GM12878 (cell line): Measurements from ENCODE around the gene RASAL2. TPM values are rescaled to one million over a fixed set of nuclear protein-coding genes. Genes with fewer than 3 reads are reported as not detected.
A peak's percentile ranks its signal among the peaks of the same experiment; 100 is the strongest.

Experiments
- ATAC-seq: fragments of 200-7000 bp; cut with Tn5 transposase; 3 replicates; pipeline ENCODE4 v1.9.1; 2020; ENCODE audit warnings: mild to moderate bottlenecking, moderate library complexity
- BruUV-seq: library from RNA; stranded (reverse); fragments of 400-500 nt; replicated peaks from 2 replicates; lab custom pipeline; 2021; lab: Mats Ljungman, UMichigan
- CTCF ChIA-PET: fragments of 300-600 bp; sonication (Branson Sonifier 250); formaldehyde crosslinking; extraction: SDS; loops from one replicate; lab custom pipeline; 2021; ENCODE audit warnings: inconsistent platforms; lab: Yijun Ruan, JAX
- POLR2A ChIA-PET: fragments of 350-600 bp; formaldehyde crosslinking; extraction: SDS; loops from one replicate; lab custom pipeline; 2021; ENCODE audit warnings: inconsistent platforms; lab: Charles Lee
- RAD21 ChIA-PET: fragments of 300-600 bp; sonication (Branson Sonifier 250); formaldehyde crosslinking; loops from one replicate; lab custom pipeline; 2023; ENCODE audit warnings: antibody characterized with exemption; ENCODE audit not compliant: unreplicated experiment; lab: Charles Lee
- SMC1A ChIA-PET: fragments of 300-600 bp; sonication (Branson Sonifier 250); formaldehyde crosslinking; loops from one replicate; lab custom pipeline; 2023; ENCODE audit not compliant: unreplicated experiment, uncharacterized antibody; lab: Charles Lee
- DNase-seq: peaks from one replicate; pipeline ENCODE4 v3.0.0-alpha.2; 2011; ENCODE audit warnings: low read depth, low spot score
- FAIRE-seq: peaks from 3 replicates; lab custom pipeline; 2011; peaks lifted over from hg19 to GRCh38; lab: Jason Lieb, UNC
- H2AFZ ChIP-seq: 2 replicates; pipeline ENCODE4 v1.6.0; 2011; ENCODE audit warnings: low read depth, low read length, control low read depth; ENCODE audit not compliant: control insufficient read depth
- H3K27ac ChIP-seq: 2 replicates; pipeline ENCODE4 v1.5.1; 2011; ENCODE audit warnings: control low read depth; ENCODE audit not compliant: control insufficient read depth, insufficient read depth
- H3K27me3 ChIP-seq, 2 experiments: replicated peaks in 1 of 2; 2 replicates each; pipeline versions ENCODE4 v1.6.0 to v1.6.1; 2011; ENCODE audit warnings: low read length in 1 of 2; ENCODE audit not compliant: control insufficient read depth in 2 of 2, insufficient read depth in 2 of 2
- H3K36me3 ChIP-seq, 2 experiments: 2 replicates each; pipeline ENCODE4 v1.5.1; 2011; ENCODE audit warnings: low read length in 1 of 2; ENCODE audit not compliant: control insufficient read depth in 2 of 2, insufficient read depth in 2 of 2
- H3K4me1 ChIP-seq: 2 replicates; pipeline ENCODE4 v1.6.1; 2011; ENCODE audit warnings: mild to moderate bottlenecking, low read length, moderate library complexity, mixed read lengths; ENCODE audit not compliant: control insufficient read depth, insufficient read depth
- H3K4me2 ChIP-seq: 2 replicates; pipeline ENCODE4 v1.6.0; 2011; ENCODE audit warnings: control low read depth; ENCODE audit not compliant: control insufficient read depth, insufficient read depth
- H3K4me3 ChIP-seq: fragments of 200-600 bp; sonication (generic); 2 replicates; pipeline ENCODE4 v1.5.1; 2016
- H3K79me2 ChIP-seq: 2 replicates; pipeline ENCODE4 v1.6.0; 2011; ENCODE audit warnings: low read length; ENCODE audit not compliant: control insufficient read depth, insufficient read depth
- H3K9ac ChIP-seq: 2 replicates; pipeline ENCODE4 v1.8.0; 2011; ENCODE audit warnings: low read length, control low read depth, mixed read lengths; ENCODE audit not compliant: control insufficient read depth, insufficient read depth
- H3K9me3 ChIP-seq: replicated peaks from 3 replicates; pipeline ENCODE4 v1.5.1; 2011; ENCODE audit warnings: mild to moderate bottlenecking, low read length; ENCODE audit not compliant: control insufficient read depth, insufficient read depth
- H4K20me1 ChIP-seq: 2 replicates; pipeline ENCODE4 v1.6.0; 2011; ENCODE audit not compliant: control insufficient read depth, insufficient read depth
- JUNB ChIP-seq: IDR thresholded peaks from 2 replicates; pipeline ENCODE4 v1.6.1; 2016; ENCODE audit warnings: antibody characterized with exemption, mild to moderate bottlenecking
- NFYA ChIP-seq: IDR thresholded peaks from 2 replicates; pipeline ENCODE4 v1.6.1; 2011; ENCODE audit warnings: low read depth, mild to moderate bottlenecking, low read length, improper control_type of control experiment, borderline replicate concordance
- POLR2AphosphoS5 ChIP-seq: IDR thresholded peaks from 2 replicates; pipeline ENCODE4 v1.6.1; 2011; ENCODE audit warnings: mild to moderate bottlenecking, low read length, inconsistent platforms
- SREBF2 ChIP-seq: IDR thresholded peaks from 2 replicates; pipeline ENCODE4 v1.6.1; 2012; ENCODE audit warnings: mild to moderate bottlenecking, low read length
- ZBTB40 ChIP-seq: fragments of 450-650 bp; IDR thresholded peaks from 2 replicates; pipeline ENCODE4 v1.6.1; 2016; ENCODE audit warnings: mild to moderate bottlenecking, moderate library complexity, borderline replicate concordance
- WGBS: methylation state at CpG from one replicate; pipeline ENCODE4 v1.1.6; 2016; ENCODE audit warnings: low lambda C conversion rate; ENCODE audit not compliant: insufficient replicate concordance, insufficient coverage; ENCODE audit errors: missing lambda C conversion rate; 5-methylcytosine and 5-hydroxymethylcytosine counted together
- in situ Hi-C: fragments of 300-500 bp; cut with MboI; formaldehyde crosslinking; loops from 9 replicates; pipeline ENCODE4 v1.14.3; 2018; ENCODE audit warnings: mixed read lengths
- intact Hi-C: fragments of 100-400 bp; cut with micrococcal nuclease; formaldehyde crosslinking; loops from one replicate; pipeline ENCODE4 v1.14.2; 2022; ENCODE audit not compliant: unreplicated experiment
- polyA plus RNA-seq, 11 experiments: library from polyadenylated mRNA; depleted of rRNA in 4 of 11; unstranded in 6 of 11; stranded (reverse) in 5 of 11; fragments of >200 nt; fragmentation: Nextera tagmentation in 4 of 11; fragmentation: Illumina TruSeq in 1 of 11; extraction: Ambion mirVana in 4 of 11; extraction: Trizol in 1 of 11; gene quantifications; 1 replicate in 1 of 11; 2 replicates in 10 of 11; pipeline versions ENCODE4 v1.2.1 to v1.2.3, GENCODE V29; 2011 to 2016; ENCODE audit warnings: inconsistent platforms in 2 of 11, missing spikeins in 2 of 11, low read depth in 1 of 11
- total RNA-seq, 4 experiments: library from RNA; depleted of rRNA in 3 of 4; stranded (reverse); fragments of >200 nt in 3 of 4; fragmentation: Illumina TruSeq in 1 of 4; extraction: Trizol in 1 of 4; gene quantifications; 2 replicates each; pipeline versions ENCODE4 v1.2.1 to v1.2.3, GENCODE V29; 2013 to 2021
- TF ChIP-seq, protein P1 (sequence below): IDR thresholded peaks from 2 replicates; pipeline ENCODE4 v1.6.1; 2011; ENCODE audit warnings: low read depth, mild to moderate bottlenecking, low read length, moderate library complexity, borderline replicate concordance; ENCODE audit errors: extremely low read depth

RASAL2 gene
- total and polyA plus RNA-seq, 10 of the 15 experiments (the other 5 are each of a cell fraction or from before 2014, with no cell fraction given) = 0.02 to 6.9 (median 0.17) TPM; not detected in 1

DNA sequence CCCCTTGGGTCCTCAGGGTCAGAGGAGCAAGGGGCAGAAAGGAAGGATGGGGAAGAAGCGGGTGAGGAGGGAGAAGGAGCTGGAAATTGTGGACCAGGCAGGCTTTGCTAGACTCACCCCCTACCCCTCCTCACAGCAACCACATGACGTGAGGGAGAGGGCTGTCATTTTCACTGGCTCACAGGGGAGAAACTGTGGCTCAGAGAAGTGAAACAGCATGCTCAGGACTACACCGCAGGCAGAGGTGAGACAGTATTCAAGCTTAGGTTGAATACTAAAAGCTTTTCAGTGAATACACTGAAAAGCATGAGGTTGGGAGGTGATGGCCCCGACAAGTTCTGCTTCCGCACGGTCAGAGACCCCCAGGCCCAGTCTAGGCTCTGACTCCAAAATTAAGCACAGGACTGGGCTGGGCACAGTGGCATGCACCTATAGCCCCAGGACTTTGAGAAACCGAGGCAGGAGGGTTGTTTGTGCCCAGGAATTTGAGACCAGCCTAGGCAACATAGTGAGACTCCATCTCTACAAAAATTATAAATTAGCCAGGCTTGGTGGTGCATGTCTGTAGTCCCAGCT lies 404.1 kb downstream of the RASAL2 start:
- H3K4me3 ChIP-seq = no peak overlapping the region
- no peaks in the 10 kb centered on the region for H4K20me1 ChIP-seq
- ChIA-PET RAD21 (no interaction called here), POLR2A (no interaction called here), CTCF (interaction anchor here (1.8 to 11.2 kb wide), 3 partner anchors 137 to 198 kb away, joined by 5 to 187 read pairs (median 33); no protein-coding TSS in a partner anchor), SMC1A (no interaction called here)
- H3K4me2 ChIP-seq = no peak overlapping the region
- in situ Hi-C loops (no loop called here), intact Hi-C loops (no loop called here)
- no peaks in the 10 kb centered on the region for H3K9me3 ChIP-seq
- no peaks in the 10 kb centered on the region for H3K36me3 ChIP-seq
- H3K27ac ChIP-seq = no peak overlapping the region
- H3K79me2 ChIP-seq = no peaks in the 10 kb centered on the region
- TF ChIP-seq ZBTB40 (no peak), JUNB (no peak), SREBF2 (no peak), POLR2AphosphoS5 (no peak), NFYA (no peak)
- TF ChIP-seq, protein P1, sequence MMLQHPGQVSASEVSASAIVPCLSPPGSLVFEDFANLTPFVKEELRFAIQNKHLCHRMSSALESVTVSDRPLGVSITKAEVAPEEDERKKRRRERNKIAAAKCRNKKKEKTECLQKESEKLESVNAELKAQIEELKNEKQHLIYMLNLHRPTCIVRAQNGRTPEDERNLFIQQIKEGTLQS = no peak
- H3K9ac ChIP-seq = no peak overlapping the region
- no peaks in the 10 kb centered on the region for H3K27me3 ChIP-seq
- 37% methylated on average over 6 of the region's 7 CpGs for WGBS
- ATAC-seq (peak; percentile 37; the same call in 2 of the 3 replicates), DNase-seq (no peak), FAIRE-seq (no peak)
- H2AFZ ChIP-seq = no peak overlapping the region
- no peaks in the 10 kb centered on the region for H3K4me1 ChIP-seq
- no TSS peak for BruUV-seq
